GM11168 (cell line): ENCODE data around the gene FOXI2.

Experiments
- in situ Hi-C: fragments of 300-500 bp; cut with MboI; formaldehyde crosslinking; loops from one replicate; pipeline ENCODE4 v1.12.0; 2022; ENCODE audit warnings: low sequenced_read_pairs; ENCODE audit not compliant: unreplicated experiment

FOXI2 gene

GRCh38 chr10:127736915-127737562, at the start of gene FOXI2:
FOXI2 (plus strand) TSS chr10:127737185; CDS start chr10:127737274, 89 bp downstream.
- in situ Hi-C loops: no loop called here

DNA sequence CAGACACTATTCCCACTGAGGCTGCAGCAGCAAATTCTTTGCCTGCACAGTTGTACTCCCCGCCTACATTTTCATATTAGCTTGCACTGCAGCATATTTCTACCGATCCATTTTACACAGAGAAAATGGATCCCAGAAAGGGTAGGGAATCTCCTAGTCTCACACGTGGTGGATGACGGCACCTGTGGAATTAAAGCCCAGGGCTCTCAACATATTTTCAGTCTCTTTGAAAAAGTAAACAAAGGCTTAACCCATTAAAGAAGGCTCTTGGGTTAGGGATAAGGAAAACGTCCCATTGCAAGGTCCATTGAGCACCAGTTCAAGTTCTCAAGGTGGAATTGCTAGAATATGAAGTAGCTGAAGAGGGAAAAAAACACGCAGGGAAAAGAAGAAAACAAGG, 49.4 kb upstream of the FOXI2 start:
- in situ Hi-C loops: no loop called here

DNA sequence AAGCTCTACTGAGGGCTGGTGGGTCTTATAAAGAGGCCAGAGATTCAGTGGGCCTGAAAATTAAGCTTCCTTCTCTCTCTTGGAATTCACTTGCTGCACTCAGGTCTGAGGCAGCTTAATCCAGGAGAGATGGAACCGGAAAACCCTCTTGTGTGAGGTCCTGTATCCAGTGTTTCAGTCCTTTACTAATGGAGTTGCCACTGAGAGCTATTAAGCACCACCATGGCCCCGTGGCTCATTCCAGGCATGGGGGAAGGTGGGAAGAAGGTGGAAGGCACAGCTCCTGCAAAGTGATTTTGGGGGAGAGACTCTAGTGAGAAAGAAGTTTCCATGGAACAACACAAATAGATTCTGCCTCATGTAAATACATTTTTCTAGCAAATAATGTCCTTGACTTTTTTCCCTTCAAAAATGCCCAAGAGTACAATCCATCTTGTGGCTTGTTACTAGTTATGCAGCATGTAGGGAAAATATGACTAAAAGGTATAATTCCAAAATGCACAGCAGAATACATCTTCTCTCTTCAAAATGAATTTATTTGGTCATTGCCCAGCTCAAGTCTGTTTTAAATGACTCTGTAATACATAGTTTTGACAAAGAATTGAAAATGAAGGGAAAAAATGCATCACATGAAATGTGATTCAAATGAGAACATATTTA, 46.7 kb upstream of the FOXI2 start:
- in situ Hi-C loops: no loop called here

- in situ Hi-C loops: no loop called here
Measured at GRCh38 chr10:127694580-127695193, 42.3 kb upstream of the FOXI2 start.

- in situ Hi-C loops: no loop called here
Measured at GRCh38 chr10:127695431-127695830, 41.6 kb upstream of the FOXI2 start.

- in situ Hi-C loops: no loop called here
Measured at GRCh38 chr10:127698886-127699285, 38.1 kb upstream of the FOXI2 start.

DNA sequence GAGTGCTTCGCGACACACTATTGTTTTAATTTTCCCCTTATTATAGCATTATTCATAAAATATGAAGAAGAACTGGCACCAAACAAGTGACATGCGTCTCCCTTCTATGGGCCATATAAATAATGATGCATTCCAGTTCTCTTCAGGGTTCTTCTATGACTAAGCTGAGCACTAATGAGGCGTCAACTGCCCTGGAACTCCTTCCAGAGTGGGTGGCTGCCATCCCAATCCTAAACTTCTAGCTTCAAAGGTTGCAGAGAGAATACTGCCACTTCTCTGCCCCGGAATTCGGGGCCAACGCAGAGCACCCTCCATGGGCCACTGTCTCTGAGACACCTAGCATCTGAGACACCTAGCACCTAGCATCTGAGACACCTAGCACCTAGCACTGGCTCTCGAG, 37.7 kb upstream of the FOXI2 start:
- in situ Hi-C loops: no loop called here

DNA sequence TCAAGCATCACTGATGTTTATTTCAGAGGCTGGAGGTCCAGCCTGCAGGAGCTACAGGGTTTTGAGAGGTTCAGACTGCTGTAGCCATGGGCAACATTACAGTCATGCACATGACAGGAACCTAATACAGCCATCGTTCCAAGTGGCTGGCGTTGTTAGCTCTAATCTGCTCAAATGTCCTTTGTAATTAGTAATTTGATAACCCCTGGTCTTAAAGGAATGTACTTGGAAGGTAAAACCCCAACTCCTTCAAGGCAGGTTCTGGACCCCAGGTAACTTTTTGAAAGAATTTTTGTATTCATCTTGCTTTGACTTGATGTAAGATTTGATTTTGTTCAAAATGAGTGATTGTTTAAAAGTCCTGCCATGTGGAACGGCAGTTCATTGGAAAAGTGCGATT, 34.7 kb upstream of the FOXI2 start:
- in situ Hi-C loops: no loop called here

- in situ Hi-C loops: no loop called here
Measured at GRCh38 chr10:127715249-127715648, 21.7 kb upstream of the FOXI2 start.

- in situ Hi-C loops: no loop called here
Measured at GRCh38 chr10:127715782-127716378, 21.1 kb upstream of the FOXI2 start.

DNA sequence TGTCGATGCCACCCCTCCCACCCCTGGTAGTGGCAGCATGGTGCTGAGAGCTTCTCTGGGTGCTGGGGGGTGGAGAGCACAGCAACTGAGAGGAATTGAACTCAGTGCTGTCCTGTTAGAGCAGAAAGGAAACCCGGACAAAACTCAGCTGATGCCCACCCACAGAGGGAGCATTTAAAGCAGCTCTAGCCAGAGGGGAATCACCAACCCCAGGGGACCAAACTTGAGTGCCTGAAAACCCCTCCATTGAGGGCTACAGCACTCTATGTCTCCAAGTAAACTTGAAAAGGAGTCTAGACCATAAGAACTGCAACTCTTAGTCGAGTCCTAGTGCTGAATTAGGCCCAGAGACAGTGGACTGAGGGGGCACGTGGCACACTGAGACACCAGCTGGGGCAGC, 16.8 kb upstream of the FOXI2 start:
- in situ Hi-C loops: loop anchor here (10.0 kb wide), 1 partner anchor 295 kb away; no protein-coding TSS in a partner anchor

- in situ Hi-C loops: loop anchor here (10.0 kb wide), 1 partner anchor 294 kb away; no protein-coding TSS in a partner anchor
Measured at GRCh38 chr10:127720903-127721302, 16.1 kb upstream of the FOXI2 start.

DNA sequence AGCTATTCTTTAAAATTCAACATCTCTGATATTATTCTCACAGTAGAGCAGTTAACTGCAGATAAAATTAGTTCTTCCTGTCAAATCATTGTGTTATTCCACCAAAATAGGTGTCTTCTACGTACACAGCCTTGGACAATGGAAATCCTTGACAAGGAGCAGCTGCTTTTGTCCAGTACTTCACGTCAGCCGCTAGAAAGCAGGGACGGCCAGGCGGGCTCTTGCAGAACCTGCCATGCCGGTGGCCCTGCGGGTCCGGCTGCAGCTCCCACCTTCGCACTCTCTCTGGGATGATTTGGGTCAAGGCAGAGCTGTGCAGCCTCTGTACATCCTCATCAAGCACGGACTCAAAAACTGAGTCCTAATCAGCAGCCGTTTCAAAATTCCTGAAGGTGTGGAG, 2.2 kb upstream of the FOXI2 start:
- in situ Hi-C loops: no loop called here

- in situ Hi-C loops: no loop called here
Measured at GRCh38 chr10:127735156-127735555, 1.8 kb upstream of the FOXI2 start.

- in situ Hi-C loops: no loop called here
Measured at GRCh38 chr10:127735723-127736221, 1.2 kb upstream of the FOXI2 start.

GRCh38 chr10:127736222-127736914, 617 bp upstream of the FOXI2 start:
- in situ Hi-C loops: no loop called here

GRCh38 chr10:127737563-127738511, 852 bp downstream of the FOXI2 start:
- in situ Hi-C loops: no loop called here

- in situ Hi-C loops: no loop called here
Measured at GRCh38 chr10:127738512-127739424, 1.8 kb downstream of the FOXI2 start.
